NCI-H128 (cell line): Measurements from ENCODE around the gene LRP2BP.
"Not testable (repeated sequence)": the region's sequence is repeated elsewhere in the genome, so short reads cannot be mapped to it uniquely, and the experiment has no call there.

ENCODE experiments used
- DNase-seq: peaks from one replicate; lab custom pipeline; 2025; ENCODE audit not compliant: unreplicated experiment; lab: John Stamatoyannopoulos, UW

The LRP2BP gene

DNA sequence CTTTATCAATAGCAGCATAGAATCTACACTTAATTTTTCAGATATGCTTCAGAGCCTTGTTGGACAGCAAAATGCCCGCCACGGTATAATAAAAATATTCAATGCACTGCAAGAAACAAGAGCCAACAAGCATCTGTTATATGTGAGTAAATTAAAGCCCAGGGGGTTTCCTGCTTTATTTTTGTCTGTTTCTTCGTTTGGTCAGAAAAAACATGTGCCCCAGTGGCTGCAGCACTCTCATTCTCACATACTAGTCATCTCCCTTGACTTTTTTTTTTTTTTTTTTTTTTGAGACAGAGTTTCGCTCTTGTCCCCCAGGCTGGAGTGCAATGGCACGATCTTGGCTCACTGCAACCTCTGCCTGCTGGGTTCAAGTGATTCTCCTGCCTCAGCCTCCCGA lies 33.2 kb downstream of the LRP2BP start:
- DNase-seq: not testable (repeated sequence)

GRCh38 chr4:185361872-185362271 lies 33.9 kb downstream of the LRP2BP start:
- DNase-seq: no peak

DNA sequence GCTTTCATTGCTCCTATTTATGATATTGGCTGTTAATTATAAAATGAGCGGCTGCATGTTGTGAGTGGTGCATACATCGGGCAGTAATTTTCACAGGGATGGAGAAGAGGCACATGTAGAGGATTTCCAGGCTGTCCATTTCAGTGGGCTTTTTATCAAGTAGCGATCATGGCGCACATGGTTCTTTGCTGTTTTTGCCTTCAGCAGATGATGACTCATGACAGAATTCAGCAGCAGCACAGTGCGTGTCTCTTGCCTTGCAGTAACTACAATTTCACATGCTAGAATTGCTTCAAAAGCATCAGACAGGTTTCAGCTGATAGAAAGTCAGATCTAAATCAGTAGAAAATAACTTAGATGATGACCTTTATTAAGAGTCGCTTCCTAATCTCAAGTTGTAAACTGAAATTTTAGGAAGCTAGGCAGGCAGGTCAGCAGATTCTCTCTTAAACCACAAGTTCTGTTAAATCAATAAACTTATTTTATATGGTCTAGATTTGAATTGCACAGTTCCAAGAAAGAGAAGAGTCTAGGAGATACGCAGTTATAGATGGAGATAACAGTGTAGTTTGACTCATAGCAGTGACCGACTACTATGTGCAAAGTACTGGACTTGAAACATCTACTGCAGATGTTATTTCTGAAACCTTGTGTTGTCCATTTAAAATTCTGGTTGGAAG lies 35.8 kb downstream of the LRP2BP start:
- no peak for DNase-seq

DNA sequence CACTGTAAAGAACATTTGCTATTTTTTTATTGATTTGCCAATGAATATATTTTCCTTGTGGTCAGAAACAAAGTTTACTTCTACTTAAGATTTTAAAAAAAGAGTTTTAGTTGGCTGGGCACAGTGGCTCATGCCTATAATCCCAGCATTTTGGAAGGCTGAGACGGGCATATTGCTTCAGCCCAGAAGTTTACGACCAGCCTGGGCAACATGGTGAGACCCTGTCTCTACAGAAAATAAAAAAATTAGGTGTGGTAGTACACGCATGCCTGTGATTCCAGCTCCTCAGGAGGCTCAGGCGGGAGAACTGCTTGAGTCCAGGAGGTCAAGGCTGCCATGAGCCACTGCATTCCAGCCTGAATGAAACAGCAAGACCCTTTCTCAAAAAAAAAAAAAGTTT lies 36.8 kb downstream of the LRP2BP start:
- DNase-seq: no peak

GRCh38 chr4:185358514-185358913 lies 37.2 kb downstream of the LRP2BP start:
- no peak for DNase-seq

GRCh38 chr4:185357733-185358440 lies 37.8 kb downstream of the LRP2BP start:
- DNase-seq: no peak

DNA sequence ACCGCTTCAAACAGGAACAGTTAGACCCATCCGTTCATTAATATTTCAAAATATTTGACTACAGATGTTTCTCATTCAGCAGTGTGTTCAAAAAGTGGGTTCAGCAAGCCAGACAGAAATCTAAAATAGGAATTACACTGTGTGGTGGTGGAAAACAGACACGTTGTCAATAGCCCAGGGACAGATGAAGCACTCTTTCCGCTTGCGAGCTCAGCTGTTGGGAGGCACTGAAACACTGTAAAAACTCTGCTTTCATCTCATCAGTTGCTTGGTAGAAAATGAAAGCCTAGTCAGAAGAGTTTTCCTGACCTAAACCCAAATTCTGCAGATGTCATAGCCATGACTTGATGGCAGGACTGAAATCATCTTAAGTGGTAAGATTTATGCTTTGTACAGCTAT lies 38.5 kb downstream of the LRP2BP start:
- DNase-seq: no peak

DNA sequence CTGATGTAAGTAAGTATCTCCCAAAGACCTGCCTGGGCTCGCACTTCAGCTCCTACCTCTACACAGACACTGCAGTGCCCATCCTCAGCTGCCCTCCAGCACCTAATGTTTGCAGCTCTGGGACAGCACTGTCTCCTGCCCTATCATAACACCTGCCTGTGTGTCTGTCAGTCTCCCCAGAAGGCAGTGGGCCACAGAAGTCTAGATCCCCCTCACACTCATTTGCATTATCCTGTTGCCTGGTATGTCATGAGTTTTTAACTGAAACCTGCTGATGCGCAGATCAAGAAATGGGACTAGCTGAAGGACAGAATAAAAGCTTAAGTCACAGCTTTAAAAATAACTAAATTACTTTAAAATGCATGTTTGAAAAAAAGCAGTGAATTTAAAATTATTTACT lies 43.0 kb downstream of the LRP2BP start:
- no peak for DNase-seq

GRCh38 chr4:185352202-185352601 lies 43.5 kb downstream of the LRP2BP start:
- DNase-seq: no peak

DNA sequence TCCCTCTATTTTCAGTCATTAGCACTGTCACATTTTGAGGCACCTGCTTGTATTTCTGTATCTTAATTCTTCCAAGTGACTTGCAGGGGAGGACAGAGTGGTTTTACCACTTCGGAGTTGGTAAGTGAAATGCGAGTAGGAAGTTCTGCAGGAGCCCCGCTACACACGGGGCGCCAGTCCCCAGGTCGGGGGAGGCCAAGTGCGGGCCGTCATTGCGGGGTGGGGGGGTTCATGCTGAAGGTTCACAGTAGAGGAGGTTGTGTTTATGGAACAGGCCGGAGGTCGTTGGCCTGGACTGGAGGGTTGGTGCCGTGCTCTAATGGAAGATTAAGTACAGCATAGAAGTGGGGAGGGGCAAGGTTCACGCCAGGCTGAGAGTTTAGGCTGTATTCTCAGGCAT lies 44.0 kb downstream of the LRP2BP start:
- no peak for DNase-seq

DNA sequence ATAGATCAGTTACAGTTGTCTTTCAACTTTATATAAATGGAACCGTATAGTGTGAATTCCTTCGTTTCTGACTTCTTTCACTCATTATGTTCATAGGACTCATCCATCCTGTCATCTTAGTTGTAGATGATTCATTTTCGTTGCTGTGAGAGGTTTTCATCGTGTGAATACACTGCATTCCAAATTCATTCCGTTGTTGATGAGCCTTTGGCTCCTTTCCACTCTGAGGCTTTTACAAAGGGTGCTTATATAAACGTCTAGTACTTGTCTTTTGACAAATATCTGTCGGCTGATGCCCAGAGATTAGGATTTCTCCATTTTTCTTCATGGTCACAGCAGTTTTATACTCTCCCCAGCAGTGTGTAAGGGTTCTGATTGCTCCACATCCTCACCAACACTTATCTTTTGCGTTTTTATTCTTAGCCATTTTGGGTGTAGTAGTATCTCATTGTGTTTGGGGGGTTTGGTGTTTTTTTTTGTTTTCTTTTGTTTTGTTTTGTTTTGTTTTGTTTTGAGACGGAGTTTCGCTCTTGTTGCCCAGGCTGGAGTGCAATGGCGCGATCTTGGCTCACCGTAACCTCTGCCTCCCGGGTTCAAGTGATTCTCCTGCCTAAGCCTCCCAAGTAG lies 48.6 kb downstream of the LRP2BP start:
- DNase-seq: no peak

DNA sequence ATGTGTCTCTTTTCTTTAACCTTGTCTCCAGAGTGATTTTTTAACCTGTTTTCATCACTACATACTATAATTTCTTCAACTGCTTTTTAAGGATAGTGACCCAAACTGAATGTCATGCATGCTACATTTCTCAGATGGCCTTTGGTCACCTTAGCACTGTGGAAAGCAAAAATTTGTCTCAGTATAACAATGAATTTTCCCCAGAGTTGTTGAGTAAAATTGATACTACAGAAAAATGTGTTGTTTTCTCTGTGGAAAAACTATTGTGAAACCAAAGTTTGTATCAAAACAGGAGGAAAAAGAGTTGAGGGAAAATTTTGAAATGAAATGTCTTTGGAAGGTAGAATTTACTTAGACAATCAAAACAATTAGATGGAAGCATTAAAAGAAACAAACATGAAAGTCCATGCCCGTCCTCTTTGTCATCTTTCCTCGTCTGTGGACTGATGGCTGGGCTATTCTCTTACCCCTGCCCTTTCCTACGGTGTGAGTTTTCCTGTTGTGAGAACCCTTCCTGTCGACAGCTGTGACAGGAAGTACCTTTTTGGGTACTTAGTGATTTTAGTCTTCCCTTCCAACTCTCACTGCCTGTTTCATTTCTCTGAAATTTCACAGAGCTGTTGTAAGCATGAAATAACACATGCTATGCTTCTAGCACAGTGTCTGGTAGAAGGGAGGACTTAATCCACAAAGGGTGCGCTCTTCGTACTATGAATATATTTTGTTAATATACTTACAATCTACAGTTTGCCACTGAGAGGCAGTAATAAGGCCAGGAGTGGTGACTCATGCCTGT lies 50.8 kb downstream of the LRP2BP start:
- DNase-seq: no peak

- no peak for DNase-seq
These were observed 51.8 kb downstream of the LRP2BP start for GRCh38 chr4:185343726-185344581.

DNA sequence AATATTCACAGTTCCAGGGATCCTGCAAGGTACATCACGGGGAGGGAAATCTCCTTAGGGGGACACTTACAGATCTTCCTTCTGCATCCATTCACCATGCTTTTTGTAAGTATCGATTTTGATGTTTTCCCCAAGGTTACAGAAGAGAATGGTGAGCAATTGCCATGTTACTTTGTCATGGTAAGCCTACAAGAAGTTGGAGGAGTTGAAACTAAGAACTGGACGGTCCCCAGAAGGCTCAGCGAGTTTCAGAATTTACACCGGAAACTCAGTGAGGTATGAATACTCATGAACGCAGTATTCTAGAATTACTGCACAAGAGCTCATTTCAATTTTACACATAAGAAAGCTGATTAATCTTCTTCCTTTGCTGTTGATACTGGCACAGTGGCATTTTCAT lies 53.9 kb downstream of the LRP2BP start:
- DNase-seq: no peak

DNA sequence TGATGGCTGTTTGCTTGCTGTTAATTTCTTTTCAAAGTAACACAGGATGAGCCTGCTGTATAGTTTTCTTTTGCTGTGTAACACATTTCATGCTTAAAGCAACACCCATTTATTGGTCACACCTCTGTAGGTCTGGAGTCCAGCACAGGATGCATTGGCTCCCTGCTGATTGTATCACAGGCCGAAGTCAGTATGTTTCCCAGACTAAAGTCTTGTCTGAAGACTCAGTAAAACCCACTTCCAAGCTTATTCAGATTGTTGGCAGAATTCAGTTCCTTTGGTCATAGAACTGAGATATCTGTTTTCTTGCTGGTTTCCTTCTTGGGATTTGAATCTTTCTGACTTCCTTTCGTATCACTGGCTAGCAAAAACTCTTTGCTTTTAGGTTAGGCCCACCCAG lies 54.3 kb downstream of the LRP2BP start:
- no peak for DNase-seq

DNA sequence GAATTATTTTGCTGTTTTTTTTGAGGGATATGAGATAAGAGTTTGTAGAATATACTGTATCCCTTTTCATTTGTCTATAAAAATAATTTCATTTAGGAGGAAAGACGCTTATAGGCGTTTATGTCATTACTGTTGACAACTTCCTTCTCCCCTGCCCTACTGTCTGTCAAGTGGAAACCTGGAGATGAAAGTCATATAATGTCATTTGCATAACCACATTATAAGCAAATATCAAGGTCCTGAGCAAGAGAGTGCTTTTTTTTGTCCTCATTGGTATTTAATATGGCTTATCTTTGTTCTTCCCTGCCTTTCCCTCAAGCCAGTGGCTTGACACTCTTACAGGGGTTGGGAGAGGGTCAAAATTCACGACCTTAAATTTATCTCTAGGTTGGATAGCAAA lies 55.8 kb downstream of the LRP2BP start:
- DNase-seq: no peak

DNA sequence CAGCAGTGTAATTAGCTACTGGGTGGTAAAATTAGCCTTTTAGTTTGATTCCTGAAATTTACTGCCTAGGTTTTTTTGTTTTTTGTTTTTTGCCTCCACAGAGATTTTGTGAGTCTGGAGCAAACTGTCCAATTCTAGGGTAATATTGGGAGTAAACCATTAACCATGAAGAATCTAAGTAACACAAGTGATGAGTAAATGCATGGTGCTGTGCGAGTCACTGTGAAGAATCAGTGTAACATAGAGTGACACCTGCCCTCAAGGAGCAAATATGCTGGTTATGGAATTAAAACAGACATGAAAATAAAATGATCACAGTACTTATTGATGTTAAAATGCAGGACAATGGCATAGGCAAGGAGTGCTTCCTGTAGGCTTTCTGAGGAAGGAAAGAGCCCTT lies 60.1 kb downstream of the LRP2BP start:
- no peak for DNase-seq

GRCh38 chr4:185334326-185334725 lies 61.4 kb downstream of the LRP2BP start:
- DNase-seq: no peak

DNA sequence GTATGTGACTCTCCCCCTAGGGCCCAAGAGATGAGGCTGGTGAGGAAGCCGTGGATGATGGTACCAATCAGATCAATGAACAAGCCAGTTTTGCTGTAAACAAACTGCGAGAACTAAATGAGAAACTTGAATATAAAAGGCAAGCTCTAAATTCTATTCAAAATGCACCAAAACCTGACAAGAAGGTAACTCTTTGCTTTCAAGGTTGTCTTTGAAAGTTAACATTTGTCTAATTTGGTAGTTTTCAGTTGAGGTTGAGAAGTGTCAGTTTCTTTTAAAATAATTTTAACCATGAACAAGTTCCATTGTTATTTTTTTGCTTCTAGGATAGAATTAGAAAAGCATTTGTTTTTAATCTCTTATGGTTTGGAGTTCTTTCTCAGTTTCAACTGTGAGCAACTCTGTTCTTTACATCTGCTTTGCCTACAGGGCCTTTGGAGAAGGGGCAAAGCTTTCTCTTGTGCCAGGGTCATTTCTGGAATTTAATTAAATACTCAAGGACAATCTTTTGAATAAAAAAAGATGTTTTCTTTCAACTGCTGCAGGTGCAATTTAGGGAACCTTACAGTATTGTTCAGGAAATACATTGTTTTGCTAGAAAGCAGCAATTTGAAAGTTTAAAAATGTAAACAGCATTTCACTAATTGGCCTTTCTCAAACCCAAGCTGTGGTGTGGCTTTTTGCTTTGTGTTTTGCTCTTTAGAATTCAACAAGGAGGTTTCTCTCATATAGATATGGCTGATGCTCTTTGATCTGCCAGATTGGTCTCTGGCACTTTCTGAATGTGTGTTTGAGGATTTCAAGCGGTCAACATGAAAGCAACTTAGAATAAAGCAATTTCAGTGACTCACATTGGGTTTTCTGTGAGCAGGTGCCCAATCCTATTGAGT lies 62.9 kb downstream of the LRP2BP start:
- DNase-seq: no peak
